ENCODE measurements around the gene EGFL8. TPM values are rescaled to one million over a fixed set of nuclear protein-coding genes. Genes with fewer than 3 reads are reported as not detected.

The EGFL8 gene
- total RNA-seq, 2 donors from 2014 or later, result 10.4 to 13.7 TPM

- intact Hi-C loops (cut with DNase I), result no loop called here
Measured at GRCh38 chr6:32195652-32195901, 31.2 kb downstream of the EGFL8 start.

GRCh38 chr6:32195902-32196681 is 31.7 kb downstream of the EGFL8 start:
- Histone ChIP-seq H3K9me3 (no peaks in the 10 kb centered on the region), H3K27me3 (no peaks in the 10 kb centered on the region), H3K4me3 (peak overlapping the region; percentile 58), H3K36me3 (no peaks in the 10 kb centered on the region), H3K9ac (ENCODE audit: low read depth in 2 of 2, low read length in 2 of 2) (peak overlapping the region; percentile 99 to 100), H3K4me1 (peaks cover 2% of the 10 kb centered on the region), H3K27ac (peak overlapping the region; percentile 99)
- no peak for TF ChIP-seq CTCF (IDR thresholded peaks at IDR 0.05)
- intact Hi-C loops (cut with DNase I), result no loop called here
- peak; percentile 89 for DNase-seq

More at GRCh38 chr6:32195652-32195901, 31.2 kb downstream of the EGFL8 start:
- no peaks in the 10 kb centered on the region for H3K9me3 ChIP-seq
- H3K27ac ChIP-seq, result peak overlapping the region; percentile 99
- H3K27me3 ChIP-seq, result no peaks in the 10 kb centered on the region
- H3K36me3 ChIP-seq, result no peaks in the 10 kb centered on the region
- H3K4me3 ChIP-seq, result peak overlapping the region; percentile 58
- peak overlapping the region; percentile 99 to 100 for H3K9ac ChIP-seq (ENCODE audit: low read depth in 2 of 2, low read length in 2 of 2)
- peaks cover 2% of the 10 kb centered on the region for H3K4me1 ChIP-seq
- DNase-seq, result peak; percentile 100
- TF ChIP-seq CTCF (IDR thresholded peaks at IDR 0.05), result peak; percentile 55

- intact Hi-C loops (cut with DNase I), result no loop called here
- no peak for TF ChIP-seq CTCF (IDR thresholded peaks at IDR 0.05)
- H3K4me3 ChIP-seq, result peak overlapping the region; percentile 58
- peak; percentile 47 for DNase-seq
- H3K36me3 ChIP-seq, result no peaks in the 10 kb centered on the region
- H3K27ac ChIP-seq, result peak overlapping the region; percentile 99
- H3K9ac ChIP-seq (ENCODE audit: low read depth in 2 of 2, low read length in 2 of 2), result peak overlapping the region; percentile 99 to 100
- no peaks in the 10 kb centered on the region for H3K9me3 ChIP-seq
- no peaks in the 10 kb centered on the region for H3K27me3 ChIP-seq
- peaks cover 2% of the 10 kb centered on the region for H3K4me1 ChIP-seq
Measured at GRCh38 chr6:32196682-32197616, 32.6 kb downstream of the EGFL8 start.

GRCh38 chr6:32198345-32198696 is 33.9 kb downstream of the EGFL8 start:
- H3K27ac ChIP-seq, result no peak overlapping the region
- no peak for TF ChIP-seq CTCF (IDR thresholded peaks at IDR 0.05)
- intact Hi-C loops (cut with DNase I), result no loop called here

GRCh38 chr6:32198866-32199265 is 34.5 kb downstream of the EGFL8 start:
- Histone ChIP-seq H3K27me3 (no peaks in the 10 kb centered on the region), H3K9me3 (no peaks in the 10 kb centered on the region), H3K4me1 (peaks cover 2% of the 10 kb centered on the region), H3K4me3 (no peak overlapping the region), H3K36me3 (no peaks in the 10 kb centered on the region), H3K27ac (no peak overlapping the region), H3K9ac (ENCODE audit: low read depth in 2 of 2, low read length in 2 of 2) (no peak overlapping the region)
- intact Hi-C loops (cut with DNase I), result no loop called here
- DNase-seq, result no peak
- no peak for TF ChIP-seq CTCF (IDR thresholded peaks at IDR 0.05)

More at GRCh38 chr6:32198345-32198696, 33.9 kb downstream of the EGFL8 start:
- no peak for DNase-seq
- H3K9ac ChIP-seq (ENCODE audit: low read depth in 2 of 2, low read length in 2 of 2), result no peak overlapping the region
- no peak overlapping the region for H3K4me3 ChIP-seq
- no peaks in the 10 kb centered on the region for H3K9me3 ChIP-seq
- H3K4me1 ChIP-seq, result peaks cover 2% of the 10 kb centered on the region
- no peaks in the 10 kb centered on the region for H3K36me3 ChIP-seq
- H3K27me3 ChIP-seq, result no peaks in the 10 kb centered on the region

Measured in colonic mucosa (tissue), 4 donors.